ENCODE measurements around the gene TJP2.

Gene TJP2

DNA sequence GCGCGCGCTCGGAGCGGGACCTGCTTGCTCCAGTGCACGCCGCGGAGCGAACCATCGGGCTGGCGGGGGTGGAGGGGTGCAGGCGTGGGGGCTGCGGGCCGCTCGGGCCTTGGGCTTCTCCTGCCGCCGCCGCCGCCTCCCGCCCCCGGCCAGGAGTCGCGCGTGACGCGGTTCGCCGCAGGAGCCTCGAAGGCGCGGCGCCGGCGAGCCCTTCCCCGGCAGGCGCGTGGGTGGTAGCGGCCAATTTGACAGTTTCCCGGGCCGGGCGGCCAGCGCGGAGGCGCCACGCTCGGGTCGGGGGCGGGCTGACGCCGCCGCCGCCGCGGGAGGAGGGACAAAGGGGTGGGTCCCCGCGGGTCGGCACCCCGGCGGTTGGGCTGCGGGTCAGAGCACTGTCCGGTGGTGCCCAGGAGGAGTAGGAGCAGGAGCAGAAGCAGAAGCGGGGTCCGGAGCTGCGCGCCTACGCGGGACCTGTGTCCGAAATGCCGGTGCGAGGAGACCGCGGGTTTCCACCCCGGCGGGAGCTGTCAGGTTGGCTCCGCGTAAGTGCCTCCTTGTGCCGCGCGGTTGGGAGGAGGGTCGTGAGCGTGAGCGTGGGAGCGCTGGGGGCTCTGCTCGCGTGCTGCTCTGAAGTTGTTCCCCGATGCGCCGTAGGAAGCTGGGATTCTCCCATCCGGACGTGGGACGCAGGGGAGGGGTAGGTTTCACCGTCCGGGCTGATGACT, at the start of gene TJP2:
TJP2 (plus strand) TSS at position 387 of the 725 bp plus-strand sequence; CDS start at position 483, 96 bp downstream.
- Mint-ChIP-seq H3K36me3 (ENCODE audit: low read depth) (no peaks in the 10 kb centered on the region), H3K4me3 (peak within 1 kb of the TSS; percentile 81), H3K27me3 (peaks cover 58% of the 10 kb centered on the region), H3K27ac (peak within 1 kb of the TSS; percentile 84), H3K4me1 (ENCODE audit: low read depth) (peaks cover 55% of the 10 kb centered on the region), H3K9me3 (no peaks in the 10 kb centered on the region)
- DNase-seq: peak; percentile 64

DNA sequence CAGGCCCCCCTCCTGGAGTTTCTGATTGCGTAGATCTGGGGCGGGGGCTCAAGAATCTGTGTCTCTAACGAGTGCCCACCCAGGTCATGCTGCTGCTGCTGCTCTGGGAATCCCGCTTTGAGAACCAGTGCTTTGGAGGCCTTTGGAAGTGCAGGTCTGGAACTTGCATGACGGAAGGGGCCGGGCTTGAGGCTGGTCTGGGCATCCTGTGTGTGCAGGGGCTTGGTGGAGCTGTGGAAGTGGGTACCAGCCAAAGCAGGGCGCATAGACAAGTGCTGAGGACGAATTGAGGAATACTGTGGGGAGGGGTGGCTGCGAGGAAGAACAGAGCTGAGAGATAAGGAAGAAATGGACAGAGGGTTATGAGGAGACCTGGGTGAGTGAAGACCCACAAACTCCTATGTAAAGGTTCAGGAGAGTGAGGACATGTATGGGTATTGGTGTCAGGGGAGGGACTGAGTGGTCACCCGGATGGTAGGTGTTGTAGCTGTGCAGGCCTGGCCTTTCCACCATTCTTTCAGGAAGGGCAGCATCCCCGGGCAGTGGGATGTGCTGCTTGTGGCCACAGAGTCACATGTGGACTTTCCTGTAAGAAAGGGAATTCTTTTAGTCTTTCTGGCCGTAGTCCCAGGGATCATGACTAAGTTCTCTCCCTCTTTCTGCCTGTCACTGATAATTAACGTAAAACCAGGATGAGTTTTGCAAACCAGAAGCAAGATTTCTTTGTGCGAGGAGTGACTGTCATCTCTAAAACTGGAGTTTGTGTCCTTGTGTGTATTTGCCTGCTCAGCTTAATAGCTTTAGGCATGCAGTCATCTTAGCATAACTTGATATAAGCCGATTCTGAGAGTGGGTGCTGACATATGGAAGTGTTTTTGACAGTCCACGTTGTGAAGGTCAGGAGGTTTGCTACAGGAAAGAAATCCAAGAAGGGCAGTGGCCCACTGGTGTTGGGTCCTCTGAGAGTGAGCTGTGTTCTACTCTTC, 43.3 kb upstream of the TJP2 start:
- DNase-seq: no peak
- H3K9me3 Mint-ChIP-seq: no peaks in the 10 kb centered on the region
- no peaks in the 10 kb centered on the region for H3K4me1 Mint-ChIP-seq (ENCODE audit: low read depth)
- no peak overlapping the region for H3K4me3 Mint-ChIP-seq
- H3K36me3 Mint-ChIP-seq (ENCODE audit: low read depth): no peaks in the 10 kb centered on the region
- no peaks in the 10 kb centered on the region for H3K27me3 Mint-ChIP-seq
- no peak overlapping the region for H3K27ac Mint-ChIP-seq

DNA sequence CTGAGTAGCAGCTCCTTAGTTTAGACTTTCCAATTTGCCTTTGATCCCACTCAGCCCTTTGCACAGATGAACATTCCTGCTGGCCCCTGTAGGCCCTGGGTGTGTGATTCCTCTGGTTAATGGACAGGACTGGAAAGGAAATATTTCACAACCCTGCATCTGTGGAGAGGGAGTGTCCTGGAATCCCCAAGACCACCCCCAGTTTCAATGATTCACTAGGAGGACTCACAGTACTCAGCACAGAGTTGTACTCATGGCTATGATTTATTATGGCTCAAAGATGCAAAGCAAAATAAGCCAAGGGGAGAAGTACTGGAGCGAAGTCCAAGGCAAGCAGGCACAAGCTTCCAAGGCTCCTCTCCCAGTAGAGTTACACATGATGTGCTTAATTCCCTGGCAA, 42.4 kb upstream of the TJP2 start:
- no peak overlapping the region for H3K4me3 Mint-ChIP-seq
- H3K36me3 Mint-ChIP-seq (ENCODE audit: low read depth): no peaks in the 10 kb centered on the region
- no peak for DNase-seq
- no peaks in the 10 kb centered on the region for H3K4me1 Mint-ChIP-seq (ENCODE audit: low read depth)
- H3K27me3 Mint-ChIP-seq: no peaks in the 10 kb centered on the region
- H3K9me3 Mint-ChIP-seq: no peaks in the 10 kb centered on the region
- no peak overlapping the region for H3K27ac Mint-ChIP-seq

DNA sequence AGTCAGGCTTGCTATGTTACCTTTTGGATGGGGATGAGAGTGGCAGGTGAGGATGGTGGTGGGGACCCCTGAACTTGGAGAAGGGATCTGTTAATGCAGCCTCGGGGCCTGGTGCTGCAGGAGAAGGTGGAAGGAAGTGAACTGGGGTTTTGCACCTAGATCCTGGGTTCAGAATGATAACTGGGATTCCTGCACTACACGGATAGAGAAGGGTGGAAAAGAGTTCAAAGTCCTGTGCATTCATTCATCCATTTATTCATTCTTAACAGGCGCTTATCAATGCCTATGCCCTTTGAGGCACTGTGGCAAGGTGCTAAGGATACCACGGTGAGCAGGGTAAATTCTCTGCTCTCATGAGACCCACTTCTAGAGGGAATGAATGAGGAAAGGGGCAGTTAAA, 41.7 kb upstream of the TJP2 start:
- no peak overlapping the region for H3K27ac Mint-ChIP-seq
- H3K27me3 Mint-ChIP-seq: no peaks in the 10 kb centered on the region
- no peaks in the 10 kb centered on the region for H3K4me1 Mint-ChIP-seq (ENCODE audit: low read depth)
- no peaks in the 10 kb centered on the region for H3K36me3 Mint-ChIP-seq (ENCODE audit: low read depth)
- no peak for DNase-seq
- no peaks in the 10 kb centered on the region for H3K9me3 Mint-ChIP-seq
- H3K4me3 Mint-ChIP-seq: no peak overlapping the region

DNA sequence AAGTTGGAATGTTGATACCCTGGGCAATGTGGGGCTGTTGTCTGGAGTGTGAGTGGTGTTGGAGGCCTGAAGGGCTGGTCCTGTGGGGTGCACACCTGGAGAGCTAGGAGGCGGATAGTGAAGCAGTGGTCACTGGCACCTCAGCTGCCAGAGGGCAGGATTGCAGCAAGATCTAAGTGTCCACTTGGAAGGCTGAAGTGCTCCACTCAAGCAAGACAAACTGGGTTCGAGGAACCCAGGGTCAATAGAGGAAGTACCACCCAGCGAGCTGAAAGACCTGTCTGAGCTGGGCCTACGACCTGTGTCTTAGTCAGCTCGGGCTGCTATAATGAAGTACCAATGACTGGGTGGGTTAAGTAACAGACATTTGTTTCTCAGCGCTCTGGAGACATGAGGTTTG, 39.7 kb upstream of the TJP2 start:
- H3K27ac Mint-ChIP-seq: no peak overlapping the region
- H3K4me1 Mint-ChIP-seq (ENCODE audit: low read depth): no peaks in the 10 kb centered on the region
- no peaks in the 10 kb centered on the region for H3K36me3 Mint-ChIP-seq (ENCODE audit: low read depth)
- H3K4me3 Mint-ChIP-seq: no peak overlapping the region
- no peaks in the 10 kb centered on the region for H3K9me3 Mint-ChIP-seq
- H3K27me3 Mint-ChIP-seq: no peaks in the 10 kb centered on the region
- DNase-seq: no peak

DNA sequence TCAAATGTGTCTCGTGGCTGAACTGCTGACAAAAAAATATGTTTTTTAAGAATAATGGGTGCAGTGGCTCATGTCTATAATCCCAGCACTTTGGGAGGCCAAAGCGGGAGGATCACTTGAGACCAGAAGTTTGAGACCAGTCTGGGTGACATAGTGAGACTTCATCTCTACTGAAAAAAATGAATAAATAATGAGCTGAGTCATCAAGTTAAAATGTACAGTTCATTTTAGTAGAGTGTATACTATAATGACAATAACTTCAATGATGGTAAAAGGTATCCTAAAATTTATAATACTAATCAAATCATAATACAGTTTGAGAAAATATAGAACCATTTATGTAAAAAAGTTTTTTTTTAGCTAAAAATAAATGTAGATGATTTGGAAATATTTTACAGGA, 37.9 kb upstream of the TJP2 start:
- no peaks in the 10 kb centered on the region for H3K27me3 Mint-ChIP-seq
- H3K27ac Mint-ChIP-seq: no peak overlapping the region
- H3K4me1 Mint-ChIP-seq (ENCODE audit: low read depth): no peaks in the 10 kb centered on the region
- no peak overlapping the region for H3K4me3 Mint-ChIP-seq
- H3K9me3 Mint-ChIP-seq: no peaks in the 10 kb centered on the region
- DNase-seq: no peak
- H3K36me3 Mint-ChIP-seq (ENCODE audit: low read depth): no peaks in the 10 kb centered on the region

DNA sequence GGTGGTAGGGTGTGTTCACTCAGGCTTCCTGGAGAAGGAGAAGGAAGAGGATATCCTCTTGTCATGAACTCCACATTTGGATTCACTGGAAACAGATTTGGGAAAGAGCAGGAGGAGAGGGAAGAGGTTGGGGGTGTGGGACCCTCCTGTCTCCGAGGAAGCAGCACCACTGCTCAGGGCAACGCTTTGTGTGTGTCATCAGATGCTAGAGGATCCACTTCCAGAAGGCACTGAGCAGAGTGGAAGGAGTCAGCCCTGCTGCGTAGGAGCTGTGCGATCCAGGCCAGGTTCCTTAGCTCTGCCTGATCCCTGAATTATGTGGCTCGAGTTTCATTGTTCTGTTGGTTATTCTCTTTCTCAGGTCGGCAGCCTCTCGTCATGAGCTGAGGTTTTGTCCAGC, 37.3 kb upstream of the TJP2 start:
- Mint-ChIP-seq H3K4me3 (no peak overlapping the region), H3K36me3 (ENCODE audit: low read depth) (no peaks in the 10 kb centered on the region), H3K27me3 (no peaks in the 10 kb centered on the region), H3K9me3 (no peaks in the 10 kb centered on the region), H3K27ac (no peak overlapping the region), H3K4me1 (ENCODE audit: low read depth) (no peaks in the 10 kb centered on the region)
- DNase-seq: no peak

DNA sequence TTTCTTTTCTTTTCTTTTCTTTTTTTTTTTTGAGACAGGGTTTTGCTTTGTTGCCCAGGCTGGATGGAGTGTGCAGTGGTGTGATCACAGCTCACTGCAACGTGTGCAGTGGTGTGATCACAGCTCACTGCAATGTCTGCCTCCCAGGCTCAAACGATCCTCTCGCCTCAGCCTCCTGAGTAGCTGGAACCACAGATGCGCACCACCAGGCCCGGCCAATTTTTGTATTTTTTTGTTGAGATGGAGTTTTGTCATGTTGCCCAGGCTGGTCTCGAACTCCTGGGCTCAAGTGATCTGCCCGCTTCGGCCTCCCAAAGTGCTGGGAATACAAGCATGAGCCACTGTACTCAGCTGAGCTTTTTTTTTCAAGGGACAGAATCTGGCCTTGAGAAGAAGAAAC, 36.8 kb upstream of the TJP2 start:
- Mint-ChIP-seq H3K27me3 (no peaks in the 10 kb centered on the region), H3K4me3 (no peak overlapping the region), H3K27ac (no peak overlapping the region), H3K36me3 (ENCODE audit: low read depth) (no peaks in the 10 kb centered on the region), H3K9me3 (no peaks in the 10 kb centered on the region), H3K4me1 (ENCODE audit: low read depth) (no peaks in the 10 kb centered on the region)
- DNase-seq: no peak

DNA sequence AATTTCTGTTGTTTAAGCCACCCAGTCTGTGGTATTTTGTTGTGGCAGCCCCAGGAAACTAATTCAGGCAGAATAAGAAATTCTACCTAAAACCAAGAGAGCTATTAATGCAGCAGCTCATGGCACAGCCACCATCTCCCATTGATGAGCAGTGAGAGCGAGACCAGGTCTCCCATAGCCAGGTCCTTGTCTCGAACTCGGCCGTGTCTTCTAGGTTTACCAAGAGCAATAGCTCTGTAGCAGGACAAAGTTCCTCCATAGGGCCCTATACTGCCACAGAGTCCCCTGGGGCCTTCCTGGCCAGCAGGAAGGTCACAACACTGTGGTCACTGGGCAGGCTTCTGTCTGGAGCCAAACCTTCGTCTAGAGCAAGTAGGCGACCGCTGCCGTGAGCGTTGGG, 34.5 kb upstream of the TJP2 start:
- H3K27ac Mint-ChIP-seq: no peak overlapping the region
- no peaks in the 10 kb centered on the region for H3K9me3 Mint-ChIP-seq
- no peaks in the 10 kb centered on the region for H3K4me1 Mint-ChIP-seq (ENCODE audit: low read depth)
- DNase-seq: no peak
- H3K36me3 Mint-ChIP-seq (ENCODE audit: low read depth): no peaks in the 10 kb centered on the region
- H3K27me3 Mint-ChIP-seq: no peaks in the 10 kb centered on the region
- no peak overlapping the region for H3K4me3 Mint-ChIP-seq

DNA sequence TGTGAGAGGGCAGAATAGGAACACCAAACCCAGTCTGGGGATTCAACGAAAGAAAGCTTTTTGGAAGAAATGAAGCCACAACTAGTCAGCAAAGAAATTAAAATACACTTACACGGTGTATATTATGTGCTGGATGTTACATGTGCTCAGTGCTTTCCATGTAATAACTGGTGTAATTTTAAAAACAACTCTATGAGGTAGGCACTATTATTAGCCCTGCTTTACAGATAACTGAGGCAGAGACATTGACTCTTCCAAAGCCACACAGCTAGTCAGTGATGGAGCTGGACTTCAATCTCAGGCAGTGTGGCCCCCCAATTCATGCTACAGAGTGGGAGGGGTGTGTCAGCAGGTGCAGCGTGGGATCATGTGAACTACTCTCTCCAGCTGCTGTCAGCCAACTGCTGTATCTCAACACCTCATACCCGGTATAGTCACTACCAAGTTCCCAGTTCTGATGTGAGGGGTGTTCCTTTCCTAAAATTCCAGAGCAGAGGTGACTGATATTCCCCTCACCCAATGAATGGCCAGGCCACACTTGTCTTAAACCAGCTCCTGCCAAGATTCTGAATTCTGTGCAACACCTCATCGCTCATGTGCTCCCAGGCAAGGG, 33.8 kb upstream of the TJP2 start:
- Mint-ChIP-seq H3K27me3 (no peaks in the 10 kb centered on the region), H3K9me3 (no peaks in the 10 kb centered on the region), H3K36me3 (ENCODE audit: low read depth) (no peaks in the 10 kb centered on the region), H3K27ac (no peak overlapping the region), H3K4me3 (no peak overlapping the region), H3K4me1 (ENCODE audit: low read depth) (no peaks in the 10 kb centered on the region)
- DNase-seq: no peak

DNA sequence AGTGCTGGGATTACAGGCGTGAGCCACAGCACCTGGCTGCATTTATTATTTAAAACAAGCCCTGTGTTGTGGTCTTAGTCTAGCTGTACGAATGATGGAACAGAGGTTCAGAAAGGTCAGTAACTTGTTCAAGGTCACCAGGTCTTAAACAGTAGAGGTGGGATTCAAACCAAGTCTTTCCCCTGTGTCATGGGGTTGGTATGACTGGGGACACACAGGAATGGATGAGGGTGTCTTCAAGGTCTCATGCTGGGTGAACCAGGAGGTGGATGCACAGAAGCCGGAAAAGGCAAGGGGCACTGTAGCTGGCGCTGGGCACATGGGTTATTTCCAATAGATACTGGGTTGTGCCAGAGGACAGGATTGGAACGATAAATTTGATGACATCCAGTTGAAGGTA, 32.2 kb upstream of the TJP2 start:
- H3K4me3 Mint-ChIP-seq: no peak overlapping the region
- H3K4me1 Mint-ChIP-seq (ENCODE audit: low read depth): no peaks in the 10 kb centered on the region
- no peak for DNase-seq
- no peak overlapping the region for H3K27ac Mint-ChIP-seq
- H3K27me3 Mint-ChIP-seq: no peaks in the 10 kb centered on the region
- no peaks in the 10 kb centered on the region for H3K9me3 Mint-ChIP-seq
- H3K36me3 Mint-ChIP-seq (ENCODE audit: low read depth): no peaks in the 10 kb centered on the region

DNA sequence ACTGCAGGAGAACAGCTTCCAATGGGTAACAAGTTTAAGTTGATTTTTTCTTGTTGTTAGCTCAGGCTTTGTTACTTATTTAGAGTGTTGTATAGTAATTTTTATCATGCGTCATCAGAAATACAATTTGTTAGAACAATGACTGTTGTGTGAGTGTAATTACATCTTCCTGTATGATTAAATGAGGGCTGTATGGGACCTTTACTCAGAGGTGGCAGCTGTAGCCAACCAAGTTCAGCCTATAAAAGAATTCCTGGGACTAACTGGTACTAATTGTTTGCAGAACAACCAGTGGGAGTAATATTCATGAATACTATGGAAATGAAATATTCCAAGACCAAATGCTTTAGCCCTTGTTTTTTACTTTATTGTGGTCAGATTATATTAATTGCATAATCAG, 30.8 kb upstream of the TJP2 start:
- Mint-ChIP-seq H3K4me3 (no peak overlapping the region), H3K9me3 (no peaks in the 10 kb centered on the region), H3K4me1 (ENCODE audit: low read depth) (no peaks in the 10 kb centered on the region), H3K36me3 (ENCODE audit: low read depth) (no peaks in the 10 kb centered on the region), H3K27ac (no peak overlapping the region), H3K27me3 (no peaks in the 10 kb centered on the region)
- DNase-seq: no peak

DNA sequence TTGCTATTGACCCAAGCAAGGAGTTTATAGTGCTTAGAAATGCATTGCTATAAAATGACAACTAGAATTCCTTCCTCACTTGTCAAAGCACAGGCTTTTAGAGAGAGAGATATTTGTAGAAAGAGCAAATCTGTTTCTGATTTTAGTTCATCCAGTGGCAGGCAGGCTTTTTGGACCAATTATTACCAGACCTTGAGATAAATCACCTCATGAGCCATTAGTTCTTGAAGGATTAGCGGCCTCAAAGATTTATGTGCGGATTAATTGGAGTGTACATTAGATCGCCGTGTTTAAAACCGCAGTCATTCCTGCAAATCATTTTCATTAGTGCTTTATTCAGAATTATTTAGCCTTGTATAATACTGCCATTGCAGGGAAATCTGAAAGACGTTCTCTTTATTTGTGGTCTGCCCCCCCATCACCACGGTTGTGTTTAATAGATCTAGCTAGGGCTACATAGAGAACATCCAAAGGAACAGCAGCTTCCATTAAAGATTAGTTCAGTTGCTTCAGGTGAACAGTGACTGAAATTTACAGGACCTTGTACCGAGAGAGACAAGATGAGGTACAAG, 28.8 kb upstream of the TJP2 start:
- Mint-ChIP-seq H3K36me3 (ENCODE audit: low read depth) (no peaks in the 10 kb centered on the region), H3K4me3 (no peak overlapping the region), H3K9me3 (no peaks in the 10 kb centered on the region), H3K27ac (no peak overlapping the region), H3K27me3 (no peaks in the 10 kb centered on the region), H3K4me1 (ENCODE audit: low read depth) (no peaks in the 10 kb centered on the region)
- no peak for DNase-seq

DNA sequence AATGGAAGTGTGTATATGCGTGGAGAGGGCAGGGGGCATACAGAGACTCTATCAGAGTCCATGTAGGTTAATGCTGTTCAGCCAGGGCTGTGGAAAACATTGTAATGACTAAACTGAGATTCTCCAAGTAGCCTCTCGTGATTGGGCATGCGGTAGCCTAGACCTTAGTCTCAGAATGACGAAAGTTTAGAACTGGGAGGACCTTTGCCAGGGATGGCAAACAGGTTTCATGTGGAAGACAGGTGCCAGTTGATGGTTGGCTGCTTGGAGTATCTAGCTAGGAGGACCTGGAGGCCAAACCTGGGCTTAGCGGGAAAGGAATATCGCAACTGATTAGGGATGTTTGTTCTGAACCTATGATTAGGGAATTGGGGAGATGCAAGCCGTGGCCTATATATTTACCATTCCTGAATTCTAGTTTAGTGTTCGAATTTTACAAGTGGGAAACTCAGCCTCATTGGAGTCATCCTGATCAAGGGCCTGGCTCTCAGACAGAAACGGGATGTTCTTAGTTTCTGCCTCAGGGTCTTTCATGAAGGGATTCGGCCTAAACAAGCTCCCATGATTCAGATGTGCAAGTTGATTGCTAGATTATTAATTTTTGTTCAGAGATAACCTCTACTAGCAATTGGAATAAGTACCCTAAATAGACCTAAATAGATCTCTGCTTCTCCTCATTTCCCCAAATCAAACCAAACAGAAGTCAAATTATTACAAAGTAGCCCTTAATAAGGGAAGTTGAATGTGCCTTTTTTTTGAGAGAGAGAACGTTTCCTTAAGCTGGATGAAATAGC, 26.8 kb upstream of the TJP2 start:
- Mint-ChIP-seq H3K27ac (no peak overlapping the region), H3K27me3 (no peaks in the 10 kb centered on the region), H3K4me1 (ENCODE audit: low read depth) (no peaks in the 10 kb centered on the region), H3K9me3 (no peaks in the 10 kb centered on the region), H3K4me3 (no peak overlapping the region), H3K36me3 (ENCODE audit: low read depth) (no peaks in the 10 kb centered on the region)
- no peak for DNase-seq

Measured in activated T-cell treated with anti-CD3 and anti-CD28 coated beads, Interleukin-2, amount 50 U/mL, for 24 hours (primary cell).